Measurements from ENCODE around the gene AGBL2.
"Not testable (repeated sequence)": the region's sequence is repeated elsewhere in the genome, so short reads cannot be mapped to it uniquely, and the experiment has no call there.

The AGBL2 gene

DNA sequence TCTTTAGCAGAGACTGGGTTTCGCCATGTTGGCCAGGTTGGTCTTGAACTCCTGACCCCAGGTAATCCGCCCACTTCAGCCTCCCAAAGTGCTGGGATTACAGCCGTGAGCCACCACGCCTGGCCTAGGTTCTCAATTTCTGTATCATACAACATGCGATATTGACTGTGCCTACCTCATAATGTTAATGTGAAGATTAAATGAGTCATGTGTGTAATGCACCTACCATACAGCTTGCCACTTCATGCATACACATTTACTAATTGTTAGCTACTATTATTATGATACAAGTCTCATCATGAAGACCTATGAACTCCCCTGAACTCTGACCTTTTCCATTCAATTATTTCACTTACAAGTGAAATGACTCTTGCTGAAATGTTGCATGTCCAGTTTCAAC, 25.7 kb downstream of the AGBL2 start:
- no peak overlapping the region for H3K4me3 ChIP-seq (ENCODE audit: low read depth, low read length)
- TF ChIP-seq, protein P1, sequence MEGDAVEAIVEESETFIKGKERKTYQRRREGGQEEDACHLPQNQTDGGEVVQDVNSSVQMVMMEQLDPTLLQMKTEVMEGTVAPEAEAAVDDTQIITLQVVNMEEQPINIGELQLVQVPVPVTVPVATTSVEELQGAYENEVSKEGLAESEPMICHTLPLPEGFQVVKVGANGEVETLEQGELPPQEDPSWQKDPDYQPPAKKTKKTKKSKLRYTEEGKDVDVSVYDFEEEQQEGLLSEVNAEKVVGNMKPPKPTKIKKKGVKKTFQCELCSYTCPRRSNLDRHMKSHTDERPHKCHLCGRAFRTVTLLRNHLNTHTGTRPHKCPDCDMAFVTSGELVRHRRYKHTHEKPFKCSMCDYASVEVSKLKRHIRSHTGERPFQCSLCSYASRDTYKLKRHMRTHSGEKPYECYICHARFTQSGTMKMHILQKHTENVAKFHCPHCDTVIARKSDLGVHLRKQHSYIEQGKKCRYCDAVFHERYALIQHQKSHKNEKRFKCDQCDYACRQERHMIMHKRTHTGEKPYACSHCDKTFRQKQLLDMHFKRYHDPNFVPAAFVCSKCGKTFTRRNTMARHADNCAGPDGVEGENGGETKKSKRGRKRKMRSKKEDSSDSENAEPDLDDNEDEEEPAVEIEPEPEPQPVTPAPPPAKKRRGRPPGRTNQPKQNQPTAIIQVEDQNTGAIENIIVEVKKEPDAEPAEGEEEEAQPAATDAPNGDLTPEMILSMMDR (IDR thresholded peaks at IDR 0.05; ENCODE audit: borderline replicate concordance, insufficient read depth, low read depth, low read length): no peak

DNA sequence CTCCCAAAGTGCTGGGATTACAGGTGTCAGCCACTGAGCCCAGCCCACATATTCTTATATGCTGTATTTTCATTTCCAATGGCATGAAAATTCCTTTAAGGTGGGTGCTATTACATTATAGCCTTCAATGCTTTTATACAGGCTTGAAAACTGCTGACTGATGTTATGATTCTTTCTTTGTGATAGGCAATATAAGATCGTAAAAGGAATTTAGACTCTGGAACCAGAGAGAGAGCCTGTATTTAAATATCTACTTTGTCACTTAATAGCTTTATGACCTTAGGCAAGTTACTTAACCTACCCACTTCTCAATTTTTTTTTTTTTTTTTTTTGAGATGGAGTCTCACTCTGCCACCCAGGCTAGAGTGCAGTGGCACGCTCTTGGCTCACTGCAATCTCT, 26.2 kb downstream of the AGBL2 start:
- H3K4me3 ChIP-seq (ENCODE audit: low read depth, low read length): no peak overlapping the region
- TF ChIP-seq, protein P1 (IDR thresholded peaks at IDR 0.05; ENCODE audit: borderline replicate concordance, insufficient read depth, low read depth, low read length): no peak

DNA sequence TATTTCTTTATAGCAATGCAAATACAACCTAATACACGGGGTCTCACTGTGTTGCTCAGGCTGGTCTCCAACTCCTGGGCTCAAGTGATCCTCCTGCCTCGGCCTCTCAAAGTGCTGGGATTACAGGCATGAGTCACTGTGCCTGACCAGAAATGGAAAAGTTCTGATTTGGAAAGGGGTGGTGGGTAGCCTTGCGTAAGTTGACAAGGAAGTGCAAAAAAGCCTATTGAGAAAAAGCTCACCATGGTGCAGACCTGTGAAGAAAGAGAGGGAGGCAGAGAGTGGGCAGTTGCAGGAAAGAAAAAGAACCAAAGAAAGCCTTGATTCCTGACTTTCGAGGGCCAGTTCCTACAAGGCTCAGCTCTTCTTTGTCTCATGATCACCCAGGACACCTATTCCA, 27.1 kb downstream of the AGBL2 start:
- H3K4me3 ChIP-seq (ENCODE audit: low read depth, low read length): no peak overlapping the region
- TF ChIP-seq, protein P1 (IDR thresholded peaks at IDR 0.05; ENCODE audit: borderline replicate concordance, insufficient read depth, low read depth, low read length): no peak

DNA sequence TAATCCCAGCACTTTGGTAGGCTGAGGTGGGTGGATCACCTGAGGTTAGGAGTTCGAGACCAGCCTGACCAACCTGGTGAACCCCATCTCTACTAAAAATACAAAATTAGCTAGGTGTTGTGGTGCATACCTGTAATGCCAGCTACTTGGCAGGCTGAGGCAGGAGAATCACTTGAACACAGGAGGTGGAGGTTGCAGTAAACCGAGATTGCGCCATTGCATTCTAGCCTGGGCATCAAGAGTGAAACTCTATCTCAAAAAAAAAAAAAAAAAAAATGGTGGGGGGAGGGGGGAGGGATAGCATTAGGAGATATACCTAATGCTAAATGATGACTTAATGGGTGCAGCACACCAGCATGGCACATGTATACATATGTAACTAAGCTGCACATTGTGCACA, 28.5 kb downstream of the AGBL2 start:
- not testable (repeated sequence) for H3K4me3 ChIP-seq (ENCODE audit: low read depth, low read length)

DNA sequence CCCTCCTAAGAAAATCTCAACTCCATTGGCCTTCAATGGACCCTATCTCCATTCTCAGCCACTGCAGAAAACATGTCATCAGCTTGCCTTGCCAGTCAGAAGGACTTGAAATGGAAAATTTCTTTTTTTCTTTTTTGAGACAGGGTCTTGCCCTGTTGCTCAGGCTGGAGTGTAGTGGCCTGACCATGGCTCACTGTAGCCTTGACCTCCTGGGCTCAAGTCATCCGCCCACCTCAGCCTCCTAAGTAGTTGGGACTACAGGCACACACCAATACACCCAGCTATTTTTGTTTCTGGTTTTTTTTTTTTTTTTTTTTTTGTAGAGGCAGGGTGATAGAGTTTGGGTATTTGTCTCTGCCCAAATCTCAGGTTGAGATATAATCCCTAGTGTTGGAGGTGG, 29.0 kb downstream of the AGBL2 start:
- TF ChIP-seq, protein P1 (IDR thresholded peaks at IDR 0.05; ENCODE audit: borderline replicate concordance, insufficient read depth, low read depth, low read length): no peak
- H3K4me3 ChIP-seq (ENCODE audit: low read depth, low read length): no peak overlapping the region

DNA sequence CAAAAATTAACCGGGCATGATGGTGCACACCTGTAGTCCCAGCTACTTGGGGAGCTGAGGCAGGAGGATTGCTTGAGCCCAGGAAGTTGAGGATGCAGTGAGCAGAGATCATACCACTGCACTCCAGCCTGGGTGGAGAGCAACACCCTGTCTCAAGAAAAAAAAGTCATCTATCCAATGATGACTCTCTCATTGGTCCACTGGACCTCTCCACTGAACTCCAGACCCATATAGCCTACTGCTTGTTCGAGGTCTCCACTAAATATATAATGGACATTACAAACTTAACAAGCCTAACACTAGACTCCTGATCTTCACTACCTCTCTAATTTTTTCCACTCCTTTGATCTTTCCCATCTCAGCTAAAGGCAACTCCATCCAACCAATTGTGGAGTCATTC, 39.3 kb downstream of the AGBL2 start:
- TF ChIP-seq, protein P1 (IDR thresholded peaks at IDR 0.05; ENCODE audit: borderline replicate concordance, insufficient read depth, low read depth, low read length): no peak
- H3K4me3 ChIP-seq (ENCODE audit: low read depth, low read length): no peak overlapping the region

DNA sequence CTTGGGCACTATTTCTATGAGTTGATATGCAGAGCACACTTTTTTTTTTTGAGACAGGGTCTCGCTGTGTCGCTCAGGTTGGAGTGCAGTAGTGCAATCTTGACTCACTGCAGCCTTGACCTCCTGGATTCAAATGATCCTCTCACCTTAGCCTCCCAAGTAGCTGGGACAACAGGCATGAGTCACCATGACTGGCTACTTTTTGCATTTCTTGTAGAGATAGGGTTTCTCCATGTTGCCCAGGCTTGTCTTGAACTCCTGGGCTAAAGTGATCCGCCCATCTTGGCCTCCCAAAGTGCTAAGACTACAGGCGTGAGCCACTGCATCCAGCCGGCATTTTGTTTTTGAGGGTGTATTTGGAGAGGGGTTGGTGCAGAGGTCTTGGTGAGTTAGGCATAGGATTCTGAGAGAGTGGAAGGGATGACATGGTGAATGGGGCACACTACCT, 42.9 kb downstream of the AGBL2 start:
- TF ChIP-seq, protein P1 (IDR thresholded peaks at IDR 0.05; ENCODE audit: borderline replicate concordance, insufficient read depth, low read depth, low read length): no peak

DNA sequence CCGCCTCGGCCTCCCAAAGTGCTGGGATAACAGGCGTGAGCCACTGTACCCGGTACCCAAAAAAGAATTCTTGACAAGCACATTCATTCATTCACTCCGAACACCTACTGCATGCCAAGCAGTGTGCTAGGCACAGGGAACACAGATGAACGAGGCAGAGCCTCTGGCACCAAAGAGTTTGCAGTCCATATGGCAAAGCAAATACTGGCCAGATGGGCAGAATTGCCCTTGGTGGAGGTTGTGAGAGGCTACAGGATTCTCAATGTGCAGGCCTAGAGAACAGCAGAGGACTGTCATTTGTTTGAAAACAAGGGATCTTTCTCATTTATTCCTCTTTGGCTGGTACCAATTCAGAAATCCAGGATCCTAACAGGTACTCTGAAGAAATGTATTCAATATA, 45.3 kb downstream of the AGBL2 start:
- TF ChIP-seq, protein P1 (IDR thresholded peaks at IDR 0.05; ENCODE audit: borderline replicate concordance, insufficient read depth, low read depth, low read length): no peak
- H3K4me3 ChIP-seq (ENCODE audit: low read depth, low read length): no peak overlapping the region

More for the DNA sequence above, 42.9 kb downstream of the AGBL2 start:
- no peak overlapping the region for H3K4me3 ChIP-seq (ENCODE audit: low read depth, low read length)
